ENCODE results near the gene FTO. TPM values are rescaled to one million over a fixed set of nuclear protein-coding genes. Genes with fewer than 3 reads are reported as not detected.

Gene FTO
- total RNA-seq, 1 donor from 2014 or later = 110 TPM

- no peak for TF ChIP-seq EZH2 (IDR thresholded peaks at IDR 0.05)
- no peak for TF ChIP-seq EZH2phosphoT487 (IDR thresholded peaks at IDR 0.05)
- TF ChIP-seq CTCF (IDR thresholded peaks at IDR 0.05) = no peak
- no peaks in the 10 kb centered on the region for H3K36me3 Mint-ChIP-seq
- Histone ChIP-seq H3K27me3 (no peaks in the 10 kb centered on the region), H3K4me1 (peaks cover 40% of the 10 kb centered on the region), H3K4me2 (no peak overlapping the region), H3K9ac (no peak overlapping the region), H3K4me3 (no peak overlapping the region), H3K36me3 (no peaks in the 10 kb centered on the region), H3F3A (ENCODE audit: low read depth) (peaks cover 11% of the 10 kb centered on the region), H3K27ac (no peak overlapping the region), H3K79me2 (ENCODE audit: low read depth) (peaks cover 62% of the 10 kb centered on the region), H3K9me3 (ENCODE audit: low read depth) (no peaks in the 10 kb centered on the region), H2AFZ (replicated peaks) (no peak overlapping the region), H4K20me1 (ENCODE audit: low read depth) (no peaks in the 10 kb centered on the region)
- H3K27ac Mint-ChIP-seq = no peak overlapping the region
- no peak for DNase-seq (ENCODE audit: low spot score)
- no peaks in the 10 kb centered on the region for H3K9me3 Mint-ChIP-seq
- peaks cover 15% of the 10 kb centered on the region for H3K4me1 Mint-ChIP-seq
- H3K27me3 Mint-ChIP-seq (ENCODE audit: insufficient read depth, low read depth) = peaks cover 2% of the 10 kb centered on the region
- no peak overlapping the region for H3K4me3 Mint-ChIP-seq
These were observed 65.2 kb downstream of the FTO start for GRCh38 chr16:53769185-53769584.

GRCh38 chr16:53769787-53770186 is 65.8 kb downstream of the FTO start:
- no peaks in the 10 kb centered on the region for H3K9me3 ChIP-seq (ENCODE audit: low read depth)
- TF ChIP-seq EZH2phosphoT487 (IDR thresholded peaks at IDR 0.05) (no peak), CTCF (IDR thresholded peaks at IDR 0.05) (no peak), EZH2 (IDR thresholded peaks at IDR 0.05) (no peak)
- H3K4me1 ChIP-seq = peaks cover 40% of the 10 kb centered on the region
- Mint-ChIP-seq H3K27me3 (ENCODE audit: insufficient read depth, low read depth) (peaks cover 2% of the 10 kb centered on the region), H3K4me3 (no peak overlapping the region), H3K9me3 (no peaks in the 10 kb centered on the region), H3K36me3 (no peaks in the 10 kb centered on the region), H3K27ac (no peak overlapping the region), H3K4me1 (peaks cover 15% of the 10 kb centered on the region)
- H2AFZ ChIP-seq (replicated peaks) = no peak overlapping the region
- H3K27ac ChIP-seq = no peak overlapping the region
- DNase-seq (ENCODE audit: low spot score) = no peak
- H4K20me1 ChIP-seq (ENCODE audit: low read depth) = no peaks in the 10 kb centered on the region
- peaks cover 11% of the 10 kb centered on the region for H3F3A ChIP-seq (ENCODE audit: low read depth)
- peaks cover 61% of the 10 kb centered on the region for H3K79me2 ChIP-seq (ENCODE audit: low read depth)
- no peak overlapping the region for H3K4me2 ChIP-seq
- H3K4me3 ChIP-seq = no peak overlapping the region
- H3K36me3 ChIP-seq = no peaks in the 10 kb centered on the region
- no peaks in the 10 kb centered on the region for H3K27me3 ChIP-seq
- H3K9ac ChIP-seq = no peak overlapping the region

- Histone ChIP-seq H3K79me2 (ENCODE audit: low read depth) (peaks cover 53% of the 10 kb centered on the region), H3K36me3 (no peaks in the 10 kb centered on the region), H3K4me1 (peaks cover 41% of the 10 kb centered on the region), H4K20me1 (ENCODE audit: low read depth) (no peaks in the 10 kb centered on the region), H3K27me3 (no peaks in the 10 kb centered on the region), H3K4me2 (no peak overlapping the region), H3K9ac (no peak overlapping the region), H3K27ac (no peak overlapping the region), H3K9me3 (ENCODE audit: low read depth) (no peaks in the 10 kb centered on the region), H3K4me3 (no peak overlapping the region), H2AFZ (replicated peaks) (no peak overlapping the region), H3F3A (ENCODE audit: low read depth) (peaks cover 11% of the 10 kb centered on the region)
- Mint-ChIP-seq H3K27ac (no peak overlapping the region), H3K4me3 (no peak overlapping the region), H3K4me1 (peaks cover 13% of the 10 kb centered on the region), H3K9me3 (no peaks in the 10 kb centered on the region), H3K36me3 (no peaks in the 10 kb centered on the region), H3K27me3 (ENCODE audit: insufficient read depth, low read depth) (peaks cover 2% of the 10 kb centered on the region)
- no peak for DNase-seq (ENCODE audit: low spot score)
- no peak for TF ChIP-seq EZH2 (IDR thresholded peaks at IDR 0.05)
- TF ChIP-seq EZH2phosphoT487 (IDR thresholded peaks at IDR 0.05) = no peak
- no peak for TF ChIP-seq CTCF (IDR thresholded peaks at IDR 0.05)
These were observed 66.7 kb downstream of the FTO start for GRCh38 chr16:53770641-53771040.
